Measurements from ENCODE around the gene MTHFD2L.

Gene MTHFD2L

GRCh38 chr4:74133786-74134499 is 24.0 kb upstream of the MTHFD2L start:
- DNase-seq = peak in 1 of 2 experiments; percentile 5

DNA sequence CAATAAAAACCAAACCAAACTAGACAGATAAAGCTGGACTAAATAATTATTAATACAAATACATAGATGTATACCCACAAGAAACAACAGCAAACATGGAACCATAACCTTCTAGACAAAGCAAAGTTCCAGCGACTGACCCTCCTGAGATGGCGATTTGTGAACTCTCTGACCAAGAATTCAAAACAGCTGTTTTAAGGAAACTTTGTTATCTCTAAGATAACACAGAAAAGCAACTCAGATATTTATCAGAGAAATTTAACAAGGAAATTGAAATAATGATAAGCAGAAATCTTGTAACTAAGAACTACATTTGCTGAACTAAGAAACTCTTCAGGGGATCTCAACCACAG is 23.4 kb upstream of the MTHFD2L start:
- DNase-seq = no peak

- no peak for DNase-seq
Observed at GRCh38 chr4:74146581-74147129, 11.3 kb upstream of the MTHFD2L start.

DNA sequence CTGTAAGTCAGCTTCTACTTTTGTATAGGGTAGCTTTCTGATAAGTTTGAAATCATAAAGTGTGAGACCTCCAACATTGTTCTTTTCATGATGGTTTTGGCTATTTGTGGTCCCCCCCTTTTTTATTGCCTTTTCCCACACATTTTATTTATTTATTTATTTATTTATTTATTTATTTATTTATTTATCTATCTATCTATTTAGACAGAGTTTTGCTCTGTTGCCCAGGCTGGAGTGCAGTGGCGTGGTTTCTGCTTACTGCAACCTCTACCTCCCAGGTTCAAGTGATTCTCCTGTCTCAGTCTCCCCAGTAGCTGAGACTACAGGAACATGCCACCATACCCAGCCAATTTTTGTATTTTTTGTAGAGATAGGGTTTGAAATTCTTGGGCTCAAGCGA is 9.7 kb upstream of the MTHFD2L start:
- DNase-seq = no peak

- no peak for DNase-seq
Observed at GRCh38 chr4:74152836-74153235, 5.1 kb upstream of the MTHFD2L start.

GRCh38 chr4:74156521-74156920 is 1.4 kb upstream of the MTHFD2L start:
- DNase-seq = no peak

- DNase-seq = no peak
Observed at GRCh38 chr4:74157154-74157553, 764 bp upstream of the MTHFD2L start.

DNA sequence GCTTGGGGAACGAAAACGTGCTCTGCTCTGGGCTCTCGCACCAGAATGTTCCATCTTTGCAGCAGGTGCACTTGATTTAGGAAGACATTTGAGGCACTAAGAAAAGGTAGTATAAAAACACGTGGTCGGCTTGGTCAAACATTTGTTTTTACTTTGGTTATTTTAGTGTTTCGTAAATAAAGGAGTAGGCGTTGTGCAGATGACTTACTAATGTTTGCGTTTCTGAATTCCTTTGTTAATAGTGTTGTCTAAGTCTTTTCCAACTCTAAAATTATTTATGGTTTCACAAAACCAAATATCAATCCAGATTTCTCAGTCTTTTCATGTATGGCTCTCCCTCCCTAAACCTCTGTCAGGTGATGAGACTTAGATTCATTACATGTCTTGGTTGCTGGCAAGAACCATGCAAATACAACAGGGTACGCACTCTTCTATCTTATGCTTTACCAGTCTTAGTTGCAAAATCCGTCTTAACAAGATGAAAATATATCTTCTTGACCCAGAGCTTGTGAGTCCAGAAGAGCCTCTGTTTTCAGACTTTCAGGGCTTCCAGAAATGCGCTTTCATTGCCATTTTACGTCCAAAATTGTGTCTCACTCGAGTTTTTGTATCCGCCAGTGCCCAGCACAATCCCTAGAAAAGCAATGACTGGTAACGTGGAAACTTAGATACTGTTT is 686 bp downstream of the MTHFD2L start:
- no peak for DNase-seq

GRCh38 chr4:74159143-74159709 is 1.3 kb downstream of the MTHFD2L start:
- no peak for DNase-seq

GRCh38 chr4:74161666-74162450 is 3.9 kb downstream of the MTHFD2L start:
- no peak for DNase-seq

DNA sequence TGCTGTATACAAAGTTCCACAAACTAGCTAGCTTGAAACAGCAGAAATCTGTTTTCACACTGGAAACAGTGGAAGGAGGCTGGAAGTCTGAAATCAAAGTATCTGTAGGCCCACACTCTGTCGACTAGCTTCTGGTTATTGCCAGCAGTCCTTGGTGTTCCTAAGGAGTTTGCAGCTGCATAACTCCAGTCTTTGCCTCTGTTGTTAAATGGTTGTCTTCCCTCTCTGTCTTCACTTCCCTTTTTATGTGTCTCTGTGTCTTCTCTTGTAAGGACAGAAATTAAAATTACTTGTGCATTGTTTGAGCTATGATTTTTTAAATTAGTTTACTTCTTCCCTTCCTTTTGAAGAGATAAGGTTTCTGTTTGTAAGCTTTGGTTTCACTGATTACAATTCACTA is 8.2 kb downstream of the MTHFD2L start:
- no peak for DNase-seq

DNA sequence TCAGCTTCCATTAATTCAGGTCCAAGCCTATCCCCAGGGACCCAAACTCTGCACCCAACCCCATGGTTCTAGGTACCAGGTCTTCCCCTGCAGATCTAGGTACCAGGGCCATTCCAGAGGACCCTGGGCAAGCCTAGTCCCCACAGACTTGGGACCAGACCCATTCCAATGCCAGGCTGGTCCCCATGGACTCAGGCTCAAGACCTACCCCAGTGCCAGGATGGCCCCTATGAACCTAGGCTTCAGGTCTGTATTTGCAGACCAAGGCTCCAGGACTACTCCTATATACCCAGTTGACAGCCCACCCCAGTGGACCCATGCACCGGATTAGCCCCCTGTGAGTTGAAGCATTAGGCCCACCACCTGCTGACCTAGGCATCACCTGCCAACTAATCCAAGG is 8.9 kb downstream of the MTHFD2L start:
- DNase-seq = no peak

DNA sequence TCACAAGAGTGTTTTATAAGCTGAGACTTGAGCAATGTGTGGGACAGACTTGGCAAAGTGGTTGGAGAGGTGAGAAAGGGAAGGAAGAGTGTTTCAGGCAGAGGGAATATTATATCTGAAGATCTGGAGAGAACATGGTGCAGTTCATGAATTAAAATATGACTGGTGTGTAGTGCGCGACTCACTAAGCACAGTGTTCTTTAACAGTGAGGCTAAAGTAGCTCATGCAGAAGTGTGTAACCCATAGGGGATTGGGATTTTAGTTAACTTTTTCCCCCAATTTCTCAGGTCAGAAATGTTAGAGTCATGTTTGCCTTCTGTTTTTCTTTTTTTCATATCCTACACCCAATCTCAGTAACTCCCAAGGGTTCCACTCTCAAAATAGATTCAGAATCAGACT is 9.7 kb downstream of the MTHFD2L start:
- no peak for DNase-seq

DNA sequence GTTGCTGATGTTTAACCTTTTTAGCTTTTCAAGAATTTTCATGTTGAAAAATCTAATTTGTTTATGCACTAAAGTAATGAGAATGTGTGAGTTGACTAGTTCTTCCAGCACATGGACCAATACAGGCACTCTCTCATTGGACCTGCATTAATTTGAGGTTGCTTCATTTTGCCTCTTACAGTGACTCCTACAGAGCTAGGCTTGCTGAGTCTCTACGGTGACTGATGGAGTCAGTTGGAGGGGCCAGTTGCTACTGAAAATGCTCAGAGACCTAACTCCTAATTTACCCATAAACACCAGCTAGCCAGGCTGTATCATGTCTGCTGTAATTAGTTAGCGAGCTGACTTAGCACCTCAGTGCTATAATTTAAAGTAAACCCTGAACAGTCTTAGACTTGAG is 10.9 kb downstream of the MTHFD2L start:
- DNase-seq = no peak

DNA sequence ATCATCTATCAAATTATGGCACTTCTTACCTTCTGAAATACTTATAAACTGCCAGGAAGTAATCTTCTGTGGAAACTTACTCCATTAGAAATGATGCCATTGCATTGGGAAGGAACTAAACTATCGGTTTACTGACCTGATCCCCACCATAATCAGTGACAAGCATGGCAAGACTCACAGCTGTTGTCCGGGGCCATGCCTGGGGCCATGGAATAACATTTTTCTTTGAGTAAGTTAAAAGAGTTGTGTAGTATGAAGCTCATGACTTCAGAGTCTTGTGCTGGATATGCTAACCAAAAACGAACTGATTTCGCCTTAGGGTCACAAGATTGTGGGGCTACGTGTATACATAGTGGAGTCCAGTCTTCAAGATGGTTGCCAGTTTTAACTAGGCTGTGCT is 15.4 kb downstream of the MTHFD2L start:
- DNase-seq = no peak

GRCh38 chr4:74174421-74174820 is 16.5 kb downstream of the MTHFD2L start:
- DNase-seq = no peak

DNA sequence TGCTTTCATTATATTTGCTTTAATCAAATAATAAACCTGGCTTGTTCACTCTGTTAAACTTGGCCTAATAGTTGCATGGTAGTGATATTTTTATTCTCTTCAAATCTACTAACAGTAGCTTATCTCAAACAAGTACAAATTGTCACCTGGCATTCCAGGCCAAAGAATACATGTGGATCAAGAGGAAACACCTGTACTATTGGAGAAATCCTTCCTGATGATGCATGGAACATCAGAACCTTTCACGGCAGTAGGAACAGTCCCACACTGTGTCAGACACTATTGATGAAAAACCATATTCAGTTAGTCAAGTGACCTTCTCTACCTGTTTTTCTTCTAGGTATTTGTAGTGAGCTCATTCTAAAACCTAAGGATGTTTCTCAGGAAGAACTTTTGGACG is 17.0 kb downstream of the MTHFD2L start:
- DNase-seq = no peak

- no peak for DNase-seq
Observed at GRCh38 chr4:74175379-74175778, 17.5 kb downstream of the MTHFD2L start.

DNA sequence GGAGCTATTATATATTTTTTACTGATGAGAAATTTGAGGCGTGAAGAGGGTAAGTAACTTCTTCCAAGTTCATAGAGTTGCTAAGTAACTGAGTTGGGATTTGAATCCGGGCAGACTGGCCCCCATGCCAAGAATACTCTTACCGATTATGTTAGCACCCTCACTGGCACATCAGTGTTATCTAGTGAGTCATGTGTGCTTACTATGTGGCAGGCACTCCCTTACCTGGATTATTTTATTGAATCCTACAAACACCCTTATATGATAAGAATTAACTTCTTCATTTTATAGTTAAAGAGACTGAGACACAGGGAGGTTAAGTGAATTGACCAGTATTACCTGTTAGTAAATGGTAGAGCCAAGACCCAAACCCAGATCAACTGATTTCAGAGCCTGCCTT is 20.9 kb downstream of the MTHFD2L start:
- no peak for DNase-seq

- DNase-seq = no peak
Observed at GRCh38 chr4:74181219-74181618, 23.3 kb downstream of the MTHFD2L start.

DNA sequence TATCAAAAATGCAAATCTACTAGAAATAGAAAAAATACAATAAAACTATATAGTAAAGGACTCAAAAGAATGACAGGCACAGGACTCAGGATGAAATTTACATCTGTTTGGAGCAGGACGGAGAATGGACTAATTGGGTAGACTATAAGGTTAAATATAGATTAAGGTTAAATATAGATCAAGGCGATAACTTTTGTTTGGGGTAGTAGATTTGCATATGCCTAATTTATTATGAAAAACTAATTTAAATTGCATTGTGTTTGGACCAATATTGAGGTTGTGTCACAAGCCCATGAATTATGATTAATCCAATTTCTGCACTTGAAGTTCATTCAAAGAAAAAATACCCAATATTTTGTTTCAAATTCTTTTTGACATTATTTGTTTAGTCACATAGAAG is 31.0 kb downstream of the MTHFD2L start:
- DNase-seq = no peak

DNA sequence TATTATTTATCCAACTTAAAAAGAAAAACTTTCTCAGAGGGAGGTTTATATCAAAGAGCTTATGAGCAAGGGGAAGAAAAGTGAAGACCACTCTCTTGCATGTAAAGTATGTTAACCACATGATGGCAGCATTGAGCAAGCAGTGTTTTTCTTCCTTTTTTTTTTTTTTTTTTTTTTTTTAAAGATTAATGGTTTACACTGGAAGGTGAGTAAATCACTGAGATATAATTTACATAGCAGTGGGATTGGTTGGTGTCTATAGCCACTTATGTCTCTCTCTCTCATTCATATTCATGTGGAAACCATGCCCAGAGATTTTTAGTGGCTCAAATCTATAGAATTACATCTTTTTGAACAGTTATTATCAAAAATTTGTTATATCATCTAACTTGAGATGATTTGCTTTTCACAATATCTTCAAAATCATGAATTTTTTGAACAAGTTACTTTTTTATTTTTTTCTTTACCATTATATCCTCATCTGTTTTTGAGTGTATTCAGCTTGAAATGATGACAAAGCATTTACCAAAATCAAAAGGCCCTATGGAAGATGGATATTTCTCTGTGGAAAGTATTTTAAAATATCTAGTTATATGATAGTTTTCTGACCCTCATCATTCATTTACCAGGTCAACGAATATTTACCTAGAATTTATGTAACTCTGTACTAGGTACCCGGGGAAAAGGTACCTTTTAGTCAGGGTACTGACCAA is 31.6 kb downstream of the MTHFD2L start:
- DNase-seq = no peak

DNA sequence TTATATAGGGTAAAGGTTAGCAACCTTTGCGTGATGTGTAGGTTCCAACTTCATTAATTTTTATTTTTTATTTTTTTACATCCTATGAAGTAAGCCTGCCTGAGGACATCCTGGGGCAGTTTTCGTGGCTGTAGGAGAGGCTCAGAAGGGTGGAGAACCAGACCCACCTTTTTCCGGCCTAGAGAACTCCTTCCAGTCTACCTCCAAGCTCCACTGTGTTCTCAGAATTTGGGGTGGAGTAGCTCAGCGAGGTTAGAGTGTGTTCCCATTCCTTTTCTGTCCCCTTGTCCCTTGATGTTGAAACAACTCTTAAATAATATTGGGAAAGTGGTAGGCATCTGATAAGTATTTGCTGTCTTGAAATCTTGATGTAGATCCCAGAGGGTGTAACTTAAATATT is 32.4 kb downstream of the MTHFD2L start:
- no peak for DNase-seq
